ENCODE measurements around the gene PPP1R7.
A peak's percentile ranks its signal among the peaks of the same experiment; 100 is the strongest.

The PPP1R7 gene

DNA sequence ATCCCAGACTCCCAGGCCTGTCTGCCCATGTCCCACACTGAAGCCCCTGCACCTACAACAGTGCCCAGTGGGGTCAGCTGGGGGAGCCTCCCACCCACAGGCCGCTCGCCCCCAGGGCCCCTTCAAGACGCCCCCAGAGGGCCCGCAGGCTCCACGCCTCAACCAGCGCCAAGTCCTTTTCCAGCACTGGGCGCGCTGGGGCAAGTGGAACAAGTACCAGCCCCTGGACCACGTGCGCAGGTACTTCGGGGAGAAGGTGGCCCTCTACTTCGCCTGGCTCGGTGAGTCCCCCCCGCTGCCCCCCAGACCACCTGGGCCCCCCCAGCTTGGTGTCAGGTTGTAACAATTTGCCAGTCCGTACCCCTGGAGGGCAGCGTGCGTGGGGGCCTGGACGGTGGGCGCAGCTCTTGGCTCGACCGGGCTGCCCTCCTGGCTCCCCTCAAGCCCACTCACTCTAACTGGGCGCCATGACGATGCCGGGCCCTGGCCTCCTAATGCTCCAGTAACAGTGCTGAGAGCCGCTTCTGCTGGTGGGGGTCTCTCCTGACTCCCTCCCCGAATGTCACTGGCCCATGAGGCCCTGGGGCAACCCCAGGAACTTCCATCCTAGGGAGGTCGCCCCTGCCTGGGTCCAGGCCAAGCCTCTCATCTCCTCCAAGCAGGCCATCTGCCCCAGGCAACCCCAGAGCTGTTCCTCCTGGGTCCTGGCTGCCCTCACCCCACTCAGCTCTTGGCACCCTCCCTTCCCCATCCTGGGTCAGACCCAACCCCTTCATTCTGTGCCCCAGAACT is 53.1 kb downstream of the PPP1R7 start:
- no peak for DNase-seq
- intact Hi-C loops (cut with DNase I) = no loop called here

DNA sequence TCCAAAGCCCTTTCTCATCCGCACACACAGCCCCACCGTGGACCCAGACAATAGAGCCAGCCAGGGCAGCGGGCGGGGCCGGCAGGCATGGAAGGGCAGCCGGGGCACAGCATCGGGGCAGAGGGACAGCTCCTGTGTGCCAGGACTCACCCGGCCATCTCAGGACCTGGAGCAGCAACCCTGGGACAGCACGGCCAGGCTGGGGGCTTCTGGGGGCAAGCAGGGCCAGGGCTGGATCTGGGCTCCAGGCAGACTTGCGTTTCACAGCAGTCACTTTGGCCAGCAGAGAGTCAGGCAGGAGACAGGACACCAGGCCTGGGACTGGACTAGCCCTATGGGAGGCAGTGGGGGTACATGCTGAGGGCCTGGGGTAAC is 53.7 kb downstream of the PPP1R7 start:
- intact Hi-C loops (cut with DNase I) = no loop called here
- no peak for DNase-seq

DNA sequence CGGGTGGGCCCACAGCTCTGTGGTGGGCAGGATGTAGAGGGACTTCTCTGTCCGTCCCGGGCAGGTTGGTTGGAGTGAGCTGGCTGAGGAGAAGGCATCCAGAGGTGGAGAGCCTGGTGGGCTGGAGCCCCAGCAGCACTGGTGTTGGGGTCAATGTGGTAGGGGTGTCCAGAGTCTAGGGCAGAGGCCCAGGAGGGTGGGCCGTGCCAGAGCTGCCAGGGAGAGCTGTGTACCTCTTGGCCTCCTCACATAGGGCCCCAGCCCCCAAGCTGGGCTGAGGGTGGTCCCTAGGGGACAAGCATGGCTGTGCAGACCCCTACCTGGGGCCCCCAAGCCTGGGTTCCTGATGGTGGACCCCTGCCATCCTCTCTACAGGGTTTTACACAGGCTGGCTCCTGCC is 54.2 kb downstream of the PPP1R7 start:
- intact Hi-C loops (cut with DNase I) = no loop called here
- no peak for DNase-seq

DNA sequence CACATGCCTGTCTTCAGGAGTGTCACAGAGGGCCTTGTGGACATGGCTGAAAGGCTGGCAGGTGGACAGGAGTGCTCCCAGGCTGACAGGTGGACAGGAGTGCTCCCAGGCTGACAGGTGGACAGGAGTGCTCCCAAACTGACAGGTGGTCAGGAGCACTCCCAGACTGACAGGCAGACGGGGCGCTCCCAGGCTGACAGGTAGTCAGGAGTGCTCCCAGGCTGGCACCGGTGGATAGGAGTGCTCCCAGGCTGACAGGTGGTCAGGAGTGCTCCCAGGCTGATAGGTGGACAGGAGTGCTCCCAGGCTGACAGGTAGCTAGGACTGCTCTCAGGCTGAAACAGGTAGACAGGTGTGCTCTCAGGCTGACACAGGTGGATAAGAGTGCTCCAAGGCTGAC is 54.8 kb downstream of the PPP1R7 start:
- DNase-seq = no peak
- intact Hi-C loops (cut with DNase I) = no loop called here

DNA sequence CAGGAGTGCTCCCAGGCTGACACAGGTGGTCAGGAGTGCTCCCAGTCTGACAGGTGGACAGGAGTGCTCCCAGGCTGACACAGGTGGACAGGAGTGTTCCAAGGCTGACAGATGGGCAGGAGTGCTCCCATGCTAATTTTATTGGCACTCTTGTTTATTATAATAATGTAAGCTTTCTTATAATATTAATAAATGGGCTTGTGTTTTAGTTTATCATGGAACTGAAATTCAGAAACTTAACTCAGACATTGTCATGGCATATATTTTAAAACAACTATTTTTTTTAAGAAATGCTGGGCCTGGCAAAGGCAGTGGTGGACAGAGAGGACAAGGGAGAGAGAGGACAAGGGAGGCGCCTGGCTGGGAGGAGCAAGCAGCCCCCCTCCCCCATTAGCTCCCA is 56.9 kb downstream of the PPP1R7 start:
- intact Hi-C loops (cut with DNase I) = no loop called here
- DNase-seq = no peak

DNA sequence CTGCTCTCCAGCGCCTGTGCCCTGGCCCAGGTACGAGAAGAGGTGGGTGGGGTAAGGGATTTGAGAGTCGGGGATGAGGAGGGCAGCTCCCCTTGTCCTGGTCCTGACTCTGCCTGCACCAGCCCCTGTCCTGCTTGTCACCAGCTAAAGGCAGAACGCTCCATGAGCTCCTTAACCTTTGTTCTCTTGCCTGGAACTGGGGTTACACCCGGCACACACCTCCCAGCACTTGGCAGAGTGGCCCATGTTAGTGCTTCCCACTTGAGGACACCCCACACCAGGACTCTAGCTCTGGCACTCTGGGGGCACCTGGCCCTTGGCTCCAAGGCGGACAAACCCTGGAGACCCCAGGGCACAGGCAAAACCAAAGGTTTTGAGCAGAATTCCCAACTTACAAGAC is 57.4 kb downstream of the PPP1R7 start:
- intact Hi-C loops (cut with DNase I) = no loop called here
- peak in 1 of 10 donors; percentile 55 for DNase-seq

DNA sequence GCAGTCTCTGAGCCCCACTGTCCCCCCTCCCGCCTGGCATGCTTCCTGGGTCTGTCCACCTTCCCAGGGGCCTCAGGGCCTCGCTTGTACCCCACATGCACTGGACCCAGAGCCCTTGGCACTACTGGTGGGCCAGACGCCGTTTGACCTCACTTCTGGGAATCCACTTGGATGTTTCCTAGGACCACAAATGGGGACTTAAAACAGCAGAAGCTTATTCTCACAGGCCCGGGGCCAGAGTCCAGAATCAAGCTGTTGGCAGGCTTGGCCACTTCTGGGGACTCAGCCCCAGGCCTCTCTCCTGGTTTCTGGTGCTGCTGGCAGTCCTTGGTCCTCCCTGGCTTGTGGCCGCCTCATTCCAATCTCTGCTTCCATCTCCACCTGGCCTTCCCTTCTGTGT is 57.8 kb downstream of the PPP1R7 start:
- intact Hi-C loops (cut with DNase I) = no loop called here
- peak in 3 of 10 donors; percentile 41 to 71 (median 52) for DNase-seq

DNA sequence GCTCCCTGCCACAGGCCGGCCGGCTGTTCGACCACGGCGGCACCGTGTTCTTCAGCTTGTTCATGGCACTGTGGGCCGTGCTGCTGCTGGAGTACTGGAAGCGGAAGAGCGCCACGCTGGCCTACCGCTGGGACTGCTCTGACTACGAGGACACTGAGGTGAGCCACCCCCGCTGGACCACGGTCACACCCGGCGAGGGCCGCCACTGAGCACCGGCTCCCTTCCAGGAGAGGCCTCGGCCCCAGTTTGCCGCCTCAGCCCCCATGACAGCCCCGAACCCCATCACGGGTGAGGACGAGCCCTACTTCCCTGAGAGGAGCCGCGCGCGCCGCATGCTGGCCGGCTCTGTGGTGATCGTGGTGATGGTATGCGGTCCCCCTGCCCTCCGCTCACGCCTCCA is 59.0 kb downstream of the PPP1R7 start:
- intact Hi-C loops (cut with DNase I) = no loop called here

DNA sequence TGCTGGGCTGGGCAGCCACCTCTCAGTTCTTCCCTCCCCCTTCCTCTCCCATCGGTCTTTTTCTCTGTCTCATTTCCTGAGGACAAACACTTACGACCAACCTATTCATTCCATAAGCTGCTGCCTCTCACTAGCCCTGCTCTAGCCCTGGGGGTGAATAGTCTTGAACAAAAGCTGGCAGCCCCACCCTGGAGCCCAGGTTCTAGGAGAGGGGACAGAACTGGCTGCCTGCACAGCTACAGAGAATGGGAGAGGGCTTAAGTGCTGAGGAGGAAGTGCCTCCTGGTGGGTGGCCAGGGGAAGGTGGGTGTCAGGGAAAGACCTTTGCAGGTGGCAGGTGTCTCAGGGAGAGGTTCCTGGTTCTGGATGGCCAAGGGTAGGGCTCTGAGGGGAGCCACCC is 61.0 kb downstream of the PPP1R7 start:
- intact Hi-C loops (cut with DNase I) = loop anchor here (10.0 kb wide), 1 partner anchor 136 kb away; no protein-coding TSS in a partner anchor

More for the DNA sequence above, 59.0 kb downstream of the PPP1R7 start:
- DNase-seq = peak in 1 of 10 donors; percentile 62

DNA sequence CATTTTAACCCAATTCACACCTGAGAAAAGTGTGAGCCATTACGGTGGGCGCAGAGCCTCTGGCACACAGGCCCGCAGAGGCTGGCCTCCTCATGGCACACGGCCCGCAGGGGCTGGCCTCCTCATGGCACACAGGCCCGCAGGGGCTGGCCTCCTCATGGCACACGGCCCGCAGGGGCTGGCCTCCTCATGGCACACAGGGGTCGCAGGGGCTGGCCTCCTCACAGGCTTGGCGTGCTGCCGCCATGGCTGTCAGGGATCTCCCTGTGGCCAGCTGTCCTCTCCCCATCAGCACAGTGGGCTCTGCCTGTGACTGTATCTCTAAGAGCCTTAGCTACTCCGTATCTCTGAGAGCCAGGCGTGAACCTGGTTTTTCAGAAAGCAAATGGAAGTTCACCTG is 62.8 kb downstream of the PPP1R7 start:
- intact Hi-C loops (cut with DNase I) = loop anchor here (10.0 kb wide), 1 partner anchor 138 kb away; no protein-coding TSS in a partner anchor
- DNase-seq = no peak

More for the DNA sequence above, 61.0 kb downstream of the PPP1R7 start:
- DNase-seq = no peak

DNA sequence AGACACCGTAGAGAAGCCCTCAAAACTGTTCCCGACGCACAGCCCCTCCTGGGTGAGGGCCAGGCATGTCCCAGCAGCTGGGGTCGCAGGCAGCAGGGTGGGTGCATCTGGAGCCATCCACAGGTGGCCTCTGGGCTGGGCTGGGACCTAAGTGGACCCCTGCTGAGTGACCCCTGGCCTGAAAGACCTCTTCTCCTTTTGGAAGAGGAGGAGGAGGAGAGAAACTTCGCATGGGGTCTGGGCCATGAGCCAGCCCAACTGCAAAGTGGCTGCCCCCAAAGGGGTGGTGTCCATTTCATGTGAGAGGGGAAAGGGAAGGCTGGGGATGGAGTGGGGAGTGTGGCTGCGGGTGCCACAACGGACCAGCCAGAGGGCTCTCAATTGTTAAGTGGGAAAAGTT is 63.3 kb downstream of the PPP1R7 start:
- peak in 1 of 10 donors; percentile 57 for DNase-seq
- intact Hi-C loops (cut with DNase I) = loop anchor here (10.0 kb wide), 1 partner anchor 139 kb away; no protein-coding TSS in a partner anchor

DNA sequence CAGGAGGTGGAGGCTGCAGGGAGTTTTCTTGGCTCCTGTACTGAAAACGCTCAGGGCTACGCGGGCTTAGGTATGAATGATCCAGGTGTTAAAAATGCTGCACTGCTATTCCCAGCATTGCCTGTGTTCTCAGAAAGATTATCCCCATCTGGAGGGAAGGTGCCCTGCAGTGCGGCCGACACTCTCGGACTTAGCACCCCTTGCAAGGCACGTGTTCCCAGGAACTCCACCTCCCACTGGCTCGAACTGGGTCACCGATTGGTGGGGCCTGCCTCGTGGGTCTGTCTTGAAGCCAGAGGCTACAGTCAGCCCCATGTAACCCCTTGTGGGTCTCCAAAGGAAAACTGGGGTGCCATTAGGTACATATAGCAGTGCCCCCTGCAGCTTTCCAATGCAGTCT is 63.9 kb downstream of the PPP1R7 start:
- intact Hi-C loops (cut with DNase I) = loop anchor here (10.0 kb wide), 1 partner anchor 139 kb away; no protein-coding TSS in a partner anchor
- no peak for DNase-seq

DNA sequence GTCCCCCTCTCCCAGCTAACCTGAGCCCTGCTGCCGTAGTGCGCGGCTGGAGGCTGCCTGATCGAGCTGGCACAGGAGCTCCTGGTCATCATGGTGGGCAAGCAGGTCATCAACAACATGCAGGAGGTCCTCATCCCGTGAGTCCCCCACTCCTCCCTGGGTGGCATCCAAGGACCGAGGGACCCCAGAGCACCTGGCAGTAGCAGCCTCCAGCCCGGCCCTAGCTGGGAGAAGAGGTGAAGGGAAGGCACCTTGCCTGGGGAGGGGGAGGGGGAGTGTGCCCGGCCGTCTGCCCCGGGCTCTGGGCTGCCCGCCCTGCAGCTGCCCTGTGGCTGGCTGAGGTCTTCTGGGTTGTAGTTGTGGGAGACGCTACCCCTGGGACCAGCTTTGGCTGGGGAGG is 64.5 kb downstream of the PPP1R7 start:
- intact Hi-C loops (cut with DNase I) = loop anchor here (10.0 kb wide), 1 partner anchor 140 kb away; no protein-coding TSS in a partner anchor
- DNase-seq = peak in 1 of 10 donors; percentile 61

DNA sequence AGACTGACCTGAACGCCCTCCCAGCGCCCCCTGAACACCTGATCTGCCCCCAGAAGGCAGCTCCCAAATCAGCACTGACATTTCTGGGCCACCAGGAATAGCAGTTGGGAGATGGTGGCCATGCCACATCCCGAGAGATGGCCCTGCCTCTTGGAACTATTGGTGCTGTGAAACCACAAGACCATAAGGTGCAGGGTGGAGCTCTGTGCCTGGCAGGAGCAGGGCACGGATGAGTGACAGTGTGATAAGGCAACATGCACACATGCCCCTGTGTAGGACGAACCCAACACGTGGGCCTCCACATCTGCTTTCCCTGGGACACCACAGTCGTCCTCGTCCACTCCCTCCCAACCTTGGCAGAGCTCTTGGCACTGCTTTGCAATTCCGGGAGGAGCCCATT is 65.2 kb downstream of the PPP1R7 start:
- no peak for DNase-seq
- intact Hi-C loops (cut with DNase I) = loop anchor here (10.0 kb wide), 1 partner anchor 141 kb away; no protein-coding TSS in a partner anchor

DNA sequence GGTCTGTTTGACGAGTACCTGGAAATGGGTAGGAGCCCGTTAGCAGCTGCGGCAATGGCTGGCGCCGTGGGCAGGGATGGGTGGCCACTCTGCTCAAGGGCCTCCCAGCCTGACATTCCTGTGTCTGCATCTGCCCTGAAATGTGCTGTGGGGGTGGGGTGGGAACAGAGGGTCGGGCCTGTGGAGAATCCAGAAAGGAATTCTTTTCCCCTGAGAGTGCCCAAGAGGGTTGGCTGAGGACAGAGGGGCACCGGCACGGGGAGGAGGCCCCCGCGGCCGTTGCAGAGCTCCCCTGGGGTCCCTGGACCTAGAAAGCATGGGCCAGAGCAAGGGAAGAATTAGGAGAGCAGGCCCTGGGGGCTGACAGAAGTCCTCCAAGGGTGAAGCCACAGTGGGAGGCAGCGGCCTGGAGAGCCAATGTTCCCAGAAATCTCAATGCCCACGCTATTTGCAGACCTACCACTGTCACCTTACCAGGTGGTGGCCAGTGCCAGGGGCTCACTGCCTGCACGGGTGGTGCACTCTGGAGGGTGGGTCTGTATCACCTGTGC is 66.0 kb downstream of the PPP1R7 start:
- intact Hi-C loops (cut with DNase I) = loop anchor here (2.0 to 10.0 kb wide), 2 partner anchors 99 to 141 kb away; partner anchors contain the start of genes HDLBP and SEPTIN2
- DNase-seq = no peak

DNA sequence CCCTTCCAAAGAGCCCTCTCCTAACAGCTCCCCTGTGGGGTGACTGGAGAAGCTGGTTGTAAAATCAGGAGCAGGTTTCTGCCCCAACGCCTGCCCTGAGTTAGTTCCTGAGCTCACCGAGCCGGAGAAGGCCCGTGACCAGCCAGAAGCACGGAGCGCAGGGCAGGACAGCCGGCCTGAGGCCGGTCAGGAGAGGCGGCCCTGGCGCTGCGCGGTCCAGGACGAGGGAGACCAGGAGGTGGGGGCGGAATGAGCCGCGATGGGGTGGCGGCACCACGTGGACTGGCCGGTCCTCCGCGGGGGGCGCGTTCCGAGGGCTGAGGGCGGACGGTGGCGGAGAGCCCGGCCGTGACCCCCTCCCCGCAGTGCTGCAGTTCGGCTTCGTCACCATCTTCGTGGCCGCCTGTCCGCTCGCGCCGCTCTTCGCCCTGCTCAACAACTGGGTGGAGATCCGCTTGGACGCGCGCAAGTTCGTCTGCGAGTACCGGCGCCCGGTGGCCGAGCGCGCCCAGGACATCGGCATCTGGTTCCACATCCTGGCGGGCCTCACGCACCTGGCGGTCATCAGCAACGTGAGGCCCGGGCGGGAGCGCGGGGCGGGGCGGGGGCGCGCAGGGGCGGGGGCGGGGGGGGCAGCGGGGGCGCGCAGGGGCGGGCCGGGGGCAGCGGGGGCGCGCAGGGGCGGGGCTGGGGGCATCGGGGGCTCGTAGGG is 67.2 kb downstream of the PPP1R7 start:
- DNase-seq = peak; percentile 44 to 95 (median 66)
- intact Hi-C loops (cut with DNase I) = loop anchor here (2.0 to 10.0 kb wide), 2 partner anchors 97 to 143 kb away; partner anchors contain the start of genes HDLBP and SEPTIN2

DNA sequence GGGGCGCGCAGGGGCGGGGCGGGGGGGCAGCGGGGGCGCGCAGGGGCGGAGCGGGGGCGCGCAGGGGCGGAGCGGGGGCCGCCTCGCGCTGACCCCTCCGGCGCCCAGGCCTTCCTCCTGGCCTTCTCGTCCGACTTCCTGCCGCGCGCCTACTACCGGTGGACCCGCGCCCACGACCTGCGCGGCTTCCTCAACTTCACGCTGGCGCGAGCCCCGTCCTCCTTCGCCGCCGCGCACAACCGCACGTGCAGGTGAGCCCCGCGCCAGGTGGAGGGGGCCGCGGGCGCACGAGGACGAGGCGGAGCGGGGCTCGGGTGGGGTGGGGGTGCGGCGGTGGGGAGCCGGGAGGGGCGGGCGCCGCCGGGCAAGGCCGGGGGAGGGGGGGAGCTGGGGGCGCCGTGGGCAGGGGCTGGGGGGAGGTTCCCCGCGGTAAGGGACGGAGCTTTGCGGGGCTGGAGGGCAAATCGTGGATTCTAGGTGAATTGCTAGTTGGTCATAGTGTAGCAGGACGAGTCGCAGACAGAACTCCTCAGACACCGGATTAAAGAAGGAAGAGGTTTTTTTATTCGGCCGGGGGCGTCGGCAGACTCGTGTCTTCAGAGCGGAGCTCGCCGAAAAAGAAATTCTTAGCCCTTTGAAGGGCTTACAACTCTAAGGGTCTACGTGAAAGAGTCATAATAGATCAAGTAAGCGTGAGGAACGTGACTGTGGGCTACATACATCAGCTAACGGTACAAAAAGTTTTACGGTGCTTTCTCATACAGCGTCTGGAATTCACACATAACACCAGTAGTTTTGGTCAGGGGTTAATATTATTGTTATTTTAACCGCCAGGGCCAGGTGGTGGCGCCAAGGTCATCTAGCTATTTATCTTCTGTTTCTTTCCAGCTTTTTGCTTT is 68.1 kb downstream of the PPP1R7 start:
- intact Hi-C loops (cut with DNase I) = loop anchor here (10.0 kb wide), 1 partner anchor 144 kb away; no protein-coding TSS in a partner anchor
- DNase-seq = peak in 1 of 10 donors; percentile 25

DNA sequence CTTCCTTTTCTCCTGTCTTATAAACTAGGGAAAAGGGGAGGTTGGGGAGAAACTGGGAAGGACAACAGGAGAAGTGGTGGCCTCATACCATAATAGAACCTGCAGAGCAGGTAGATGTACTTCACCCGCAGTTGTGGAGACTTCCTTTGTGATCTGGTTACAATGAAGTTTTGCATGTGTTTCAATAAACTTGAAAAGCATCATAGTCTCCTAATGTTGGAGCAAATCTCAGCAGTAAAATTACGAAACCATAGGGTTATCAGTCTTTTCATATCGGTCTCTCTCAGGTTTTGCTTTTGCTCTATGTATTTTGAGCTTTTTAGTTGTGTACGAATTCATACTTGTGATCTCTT is 68.7 kb downstream of the PPP1R7 start:
- intact Hi-C loops (cut with DNase I) = loop anchor here (10.0 kb wide), 1 partner anchor 144 kb away; no protein-coding TSS in a partner anchor
- DNase-seq = no peak

DNA sequence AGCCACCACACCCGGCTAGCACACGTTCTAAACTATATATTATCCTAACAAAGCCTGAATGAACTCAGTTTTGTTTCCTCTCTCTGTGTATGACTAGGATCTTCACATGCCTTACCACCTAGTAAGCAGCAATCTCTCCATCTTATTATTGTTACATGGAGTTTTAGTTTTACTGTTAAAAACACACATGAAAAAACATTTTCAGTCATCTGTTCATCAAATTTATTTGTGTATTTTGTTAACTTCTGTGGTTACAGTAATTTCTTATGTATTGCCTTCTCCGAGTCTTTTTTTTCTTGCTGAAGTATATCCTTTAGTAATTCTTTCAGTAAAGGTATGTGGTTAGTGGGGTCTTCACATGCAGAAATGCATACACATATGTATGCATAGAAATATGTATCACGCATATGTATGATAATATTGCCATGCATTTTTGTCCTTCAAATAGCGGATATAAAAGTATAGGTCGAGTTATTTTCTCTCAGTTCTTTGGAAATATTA is 69.6 kb downstream of the PPP1R7 start:
- no peak for DNase-seq
- intact Hi-C loops (cut with DNase I) = loop anchor here (10.0 kb wide), 1 partner anchor 145 kb away; no protein-coding TSS in a partner anchor
